Stomach (tissue), 9 donors: ENCODE measurements around the gene ARMC6. TPM values are rescaled to one million over a fixed set of nuclear protein-coding genes. Genes with fewer than 3 reads are reported as not detected.

Experiments
- DNase-seq, 2 donors: peaks; one replicate each; pipeline versions ENCODE4 v3.0.0 to v3.0.0-alpha.2; 2013 to 2019
- H3K27ac ChIP-seq, 5 donors: fragments of 200-600 bp in 4 of 5; sonication (generic) in 4 of 5; one replicate each; pipeline ENCODE4 v1.5.1; 2013 to 2019; ENCODE audit warnings: mild to moderate bottlenecking in 1 of 5, moderate library complexity in 1 of 5
- H3K27me3 ChIP-seq, 3 donors: fragments of 200-600 bp; sonication (generic); one replicate each; pipeline ENCODE4 v1.5.1; 2017 to 2019; ENCODE audit warnings: mixed run types in 1 of 3
- H3K36me3 ChIP-seq, 4 donors: fragments of 200-600 bp; sonication (generic); 1 replicate in 3 of 4; 2 replicates in 1 of 4; pipeline ENCODE4 v1.5.1; 2016 to 2019
- H3K4me1 ChIP-seq, 4 donors: fragments of 200-600 bp; sonication (generic); one replicate each; pipeline ENCODE4 v1.5.1; 2016 to 2019
- H3K4me3 ChIP-seq, 4 donors: fragments of 200-600 bp; sonication (generic) in 3 of 4; one replicate each; pipeline ENCODE4 v1.5.1; 2016 to 2019; ENCODE audit warnings: mild to moderate bottlenecking in 1 of 4
- H3K9me3 ChIP-seq, 4 donors: fragments of 200-600 bp; sonication (generic); one replicate each; pipeline ENCODE4 v1.5.1; 2016 to 2019
- EP300 ChIP-seq: sonication (generic); formaldehyde crosslinking; IDR thresholded peaks from one replicate; pipeline ENCODE4 v1.6.1; 2017; ENCODE audit warnings: antibody characterized with exemption
- POLR2A ChIP-seq, 4 donors: fragments of 450-650 bp; IDR thresholded peaks; one replicate each; pipeline ENCODE4 v1.6.1; 2016; ENCODE audit warnings: antibody characterized with exemption in 4 of 4, control low read depth in 2 of 4, mild to moderate bottlenecking in 1 of 4, moderate library complexity in 1 of 4
- POLR2AphosphoS5 ChIP-seq, 3 donors: sonication (generic); formaldehyde crosslinking; IDR thresholded peaks; one replicate each; pipeline ENCODE4 v1.6.1; 2016; ENCODE audit warnings: antibody characterized with exemption in 3 of 3
- WGBS, 5 donors: extraction: QIAGEN DNeasy Blood & Tissue Kit in 3 of 5; methylation state at CpG; one replicate each; pipeline versions ENCODE4 v1.1.5 to v1.1.7; 2013 to 2018; 5-methylcytosine and 5-hydroxymethylcytosine counted together
- intact Hi-C: fragments of 100-400 bp; cut with DNase I; formaldehyde crosslinking; loops from one replicate; pipeline ENCODE4 v1.15.1; 2023; ENCODE audit warnings: low total_unique reads
- polyA plus RNA-seq, 3 donors: library from polyadenylated mRNA; stranded (reverse); fragments of 200-250 nt; gene quantifications; one replicate each; pipeline ENCODE4 v1.2.3, GENCODE V29; 2013
- total RNA-seq, 5 donors: library from RNA; depleted of rRNA; stranded (reverse); fragments of >200 nt; gene quantifications; one replicate each; pipeline versions ENCODE4 v1.1.0 to v1.2.3, GENCODE V29; 2014 to 2016
- TF ChIP-seq, protein P1 (sequence below), 7 experiments: fragments of 450-650 bp in 4 of 7; fragments of 200-600 bp in 3 of 7; sonication (generic) in 3 of 7; IDR thresholded peaks; one replicate each; pipeline ENCODE4 v1.5.1; 2016 to 2019; ENCODE audit warnings: antibody characterized with exemption in 7 of 7, control low read depth in 2 of 7, mild to moderate bottlenecking in 1 of 7
- donor health status: healthy with polysubstance abuse.
- donor health status: Bipolar disorder and iron deficiency.
- donor health status: healthy.

Gene ARMC6
- total and polyA plus RNA-seq, 8 donors = 7.0 to 63.8 (median 21.1) TPM

DNA sequence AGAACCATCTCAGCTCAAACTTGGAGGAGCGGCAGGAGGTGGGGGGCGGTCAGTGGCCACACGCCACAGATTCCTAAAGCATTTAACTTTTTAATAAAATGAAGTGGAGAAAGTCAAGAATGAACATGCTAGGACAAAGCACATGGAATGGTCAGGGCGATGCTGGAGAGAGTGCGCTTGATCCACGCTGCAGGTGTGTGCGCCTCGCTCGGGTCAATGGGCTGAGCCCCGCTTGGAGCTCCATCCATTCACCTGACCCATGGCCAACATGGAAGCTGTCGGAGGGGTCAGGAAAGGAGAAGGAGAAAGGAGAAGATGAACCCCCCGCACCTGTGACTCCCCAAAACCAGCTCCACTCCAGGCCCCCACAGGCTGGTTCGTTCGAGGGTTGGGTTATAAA, 41.9 kb upstream of the ARMC6 start:
- no peak overlapping the region for H3K4me3 ChIP-seq
- intact Hi-C loops = no loop called here
- peaks cover 0 to 17% (median 4%) of the 10 kb centered on the region in 4 donors for H3K4me1 ChIP-seq
- peaks cover 21 to 64% (median 62%) of the 10 kb centered on the region in 4 donors for H3K36me3 ChIP-seq
- DNase-seq = no peak
- H3K9me3 ChIP-seq = no peaks in the 10 kb centered on the region
- no peaks in the 10 kb centered on the region for H3K27me3 ChIP-seq
- no peak for TF ChIP-seq POLR2A (IDR thresholded peaks at IDR 0.05)
- H3K27ac ChIP-seq = no peak overlapping the region
- WGBS, 5 donors = 94 to 97% (median 95%) methylated on average over 12 to 14 of the region's 14 CpGs

DNA sequence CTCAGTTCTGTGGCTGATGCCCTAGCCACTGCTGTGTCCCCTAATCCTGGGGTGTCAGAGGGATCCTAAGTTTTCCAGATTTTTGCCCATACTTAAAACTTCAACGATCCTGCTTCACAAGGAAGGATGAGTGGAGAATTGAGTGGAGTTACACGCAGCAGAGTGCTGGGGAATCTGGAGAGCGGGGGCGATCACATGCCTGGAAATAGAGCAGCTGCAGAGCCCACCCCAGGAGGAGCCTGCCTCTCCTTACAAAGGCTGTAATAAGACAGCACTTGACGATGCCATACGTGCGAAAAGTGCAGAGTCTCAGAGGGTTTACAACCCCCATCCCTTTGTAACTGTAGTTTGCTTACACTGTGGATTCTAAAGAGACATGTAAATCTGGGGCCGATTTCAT, 40.7 kb upstream of the ARMC6 start:
- TF ChIP-seq, protein P1, sequence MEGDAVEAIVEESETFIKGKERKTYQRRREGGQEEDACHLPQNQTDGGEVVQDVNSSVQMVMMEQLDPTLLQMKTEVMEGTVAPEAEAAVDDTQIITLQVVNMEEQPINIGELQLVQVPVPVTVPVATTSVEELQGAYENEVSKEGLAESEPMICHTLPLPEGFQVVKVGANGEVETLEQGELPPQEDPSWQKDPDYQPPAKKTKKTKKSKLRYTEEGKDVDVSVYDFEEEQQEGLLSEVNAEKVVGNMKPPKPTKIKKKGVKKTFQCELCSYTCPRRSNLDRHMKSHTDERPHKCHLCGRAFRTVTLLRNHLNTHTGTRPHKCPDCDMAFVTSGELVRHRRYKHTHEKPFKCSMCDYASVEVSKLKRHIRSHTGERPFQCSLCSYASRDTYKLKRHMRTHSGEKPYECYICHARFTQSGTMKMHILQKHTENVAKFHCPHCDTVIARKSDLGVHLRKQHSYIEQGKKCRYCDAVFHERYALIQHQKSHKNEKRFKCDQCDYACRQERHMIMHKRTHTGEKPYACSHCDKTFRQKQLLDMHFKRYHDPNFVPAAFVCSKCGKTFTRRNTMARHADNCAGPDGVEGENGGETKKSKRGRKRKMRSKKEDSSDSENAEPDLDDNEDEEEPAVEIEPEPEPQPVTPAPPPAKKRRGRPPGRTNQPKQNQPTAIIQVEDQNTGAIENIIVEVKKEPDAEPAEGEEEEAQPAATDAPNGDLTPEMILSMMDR (IDR thresholded peaks at IDR 0.05) = no peak
- no peak for TF ChIP-seq EP300
- no peak for TF ChIP-seq POLR2A (IDR thresholded peaks at IDR 0.05)
- no peak for TF ChIP-seq POLR2AphosphoS5 (IDR thresholded peaks at IDR 0.05)
- 88 to 99% (median 95%) methylated on average over 8 of the region's 8 CpGs for WGBS, 5 donors
- no peak for DNase-seq
- Histone ChIP-seq H3K4me3 (no peak overlapping the region), H3K36me3 (peaks cover 21 to 75% (median 71%) of the 10 kb centered on the region in 4 donors), H3K27ac (no peak overlapping the region), H3K4me1 (peaks cover 0 to 12% (median 0%) of the 10 kb centered on the region in 4 donors), H3K27me3 (no peaks in the 10 kb centered on the region), H3K9me3 (no peaks in the 10 kb centered on the region)
- intact Hi-C loops = no loop called here

DNA sequence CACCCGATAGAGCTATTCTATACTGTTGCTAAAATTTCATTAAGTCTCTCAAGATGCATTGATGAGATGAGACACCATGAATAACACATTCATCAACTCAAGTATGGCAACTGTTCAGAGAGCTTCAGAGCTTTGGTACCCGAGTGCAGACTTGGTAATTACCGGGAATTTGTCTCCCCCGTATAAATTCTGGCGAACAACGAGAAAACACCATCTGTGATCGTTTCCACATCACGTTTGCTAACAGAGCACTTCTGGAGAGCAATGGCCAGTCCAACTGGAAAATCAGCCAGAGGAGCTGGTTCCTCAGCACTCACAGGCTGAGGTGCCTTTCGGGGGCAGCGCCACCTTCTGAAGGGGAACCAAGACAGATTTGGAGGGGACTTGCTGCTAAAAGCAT, 40.3 kb upstream of the ARMC6 start:
- no peaks in the 10 kb centered on the region for H3K27me3 ChIP-seq
- 85 to 89% (median 88%) methylated on average over 10 of the region's 10 CpGs for WGBS, 5 donors
- H3K36me3 ChIP-seq = peaks cover 21 to 79% (median 74%) of the 10 kb centered on the region in 4 donors
- H3K4me3 ChIP-seq = no peak overlapping the region
- H3K4me1 ChIP-seq = peaks cover 0 to 12% (median 0%) of the 10 kb centered on the region in 4 donors
- no peaks in the 10 kb centered on the region for H3K9me3 ChIP-seq
- TF ChIP-seq, protein P1 (IDR thresholded peaks at IDR 0.05) = no peak
- TF ChIP-seq POLR2A (IDR thresholded peaks at IDR 0.05) (no peak), EP300 (no peak), POLR2AphosphoS5 (IDR thresholded peaks at IDR 0.05) (no peak)
- intact Hi-C loops = no loop called here
- no peak for DNase-seq
- no peak overlapping the region for H3K27ac ChIP-seq

DNA sequence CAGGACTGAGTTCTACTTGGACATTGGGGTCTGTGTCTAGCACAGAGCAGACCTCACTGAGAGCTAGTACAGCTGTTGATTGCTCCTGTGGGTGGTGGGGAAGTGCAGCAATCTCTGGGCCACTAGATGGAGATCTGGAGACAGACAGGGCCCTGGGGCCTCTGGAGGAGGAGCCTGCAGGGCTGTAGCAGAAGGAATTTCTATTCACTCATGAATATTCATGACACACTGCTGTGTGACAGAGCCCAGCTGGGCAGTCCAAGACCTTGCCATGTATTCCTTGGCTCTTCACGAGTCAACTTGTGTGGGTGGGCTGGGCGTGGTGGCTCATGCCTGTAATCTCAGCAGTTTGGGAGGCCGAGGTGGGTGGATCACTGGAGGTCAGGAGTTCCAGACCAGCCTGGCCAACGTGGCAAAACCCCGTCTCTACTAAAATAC, 37.6 kb upstream of the ARMC6 start:
- no peaks in the 10 kb centered on the region for H3K27me3 ChIP-seq
- H3K4me3 ChIP-seq = no peak overlapping the region
- peak; percentile 35 to 86 for DNase-seq
- no peak for TF ChIP-seq POLR2AphosphoS5 (IDR thresholded peaks at IDR 0.05)
- TF ChIP-seq, protein P1 (IDR thresholded peaks at IDR 0.05) = no peak
- TF ChIP-seq POLR2A (IDR thresholded peaks at IDR 0.05) = no peak
- no peak for TF ChIP-seq EP300
- intact Hi-C loops = no loop called here
- WGBS, 5 donors = 24 to 60% (median 57%) methylated on average over 5 of the region's 5 CpGs
- peaks cover 0 to 12% (median 0%) of the 10 kb centered on the region in 4 donors for H3K4me1 ChIP-seq
- H3K9me3 ChIP-seq = no peaks in the 10 kb centered on the region
- H3K36me3 ChIP-seq = peaks cover 38 to 97% (median 93%) of the 10 kb centered on the region in 4 donors
- no peak overlapping the region for H3K27ac ChIP-seq

DNA sequence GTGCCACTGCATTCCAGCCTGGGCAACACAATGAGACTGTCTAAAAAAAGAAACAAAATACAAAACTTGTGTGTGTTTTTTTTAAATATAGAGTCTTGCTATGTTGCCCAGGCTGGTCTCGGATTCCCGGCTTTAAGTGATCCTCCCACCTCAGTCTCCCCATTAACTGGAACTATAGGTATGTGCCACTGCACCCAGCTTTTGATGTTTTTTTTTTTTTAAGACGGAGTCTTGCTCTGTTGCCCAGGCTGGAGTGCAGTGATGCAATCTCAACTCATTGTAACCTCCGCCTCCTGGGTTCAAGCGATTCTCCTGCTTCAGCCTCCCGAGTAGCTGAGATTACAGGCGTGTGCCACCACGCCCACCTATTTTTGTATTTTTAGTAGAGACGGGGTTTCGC, 37.1 kb upstream of the ARMC6 start:
- H3K4me1 ChIP-seq = peaks cover 0 to 12% (median 0%) of the 10 kb centered on the region in 4 donors
- H3K9me3 ChIP-seq = no peaks in the 10 kb centered on the region
- no peaks in the 10 kb centered on the region for H3K27me3 ChIP-seq
- intact Hi-C loops = no loop called here
- TF ChIP-seq, protein P1 (IDR thresholded peaks at IDR 0.05) = no peak
- TF ChIP-seq POLR2A (IDR thresholded peaks at IDR 0.05) = no peak
- no peak for TF ChIP-seq POLR2AphosphoS5 (IDR thresholded peaks at IDR 0.05)
- TF ChIP-seq EP300 = no peak
- peaks cover 36 to 97% (median 93%) of the 10 kb centered on the region in 4 donors for H3K36me3 ChIP-seq
- H3K27ac ChIP-seq = no peak overlapping the region
- 90 to 99% (median 96%) methylated on average over 10 of the region's 10 CpGs for WGBS, 5 donors
- DNase-seq = no peak
- no peak overlapping the region for H3K4me3 ChIP-seq
